GM21723 (cell line): ENCODE measurements around the gene U2SURP.
"Not testable (repeated sequence)": the region's sequence is repeated elsewhere in the genome, so short reads cannot be mapped to it uniquely, and the experiment has no call there.

Source experiments
- ATAC-seq: cut with Tn5 transposase; IDR thresholded peaks from one replicate; pipeline ENCODE4 v1.9.1; 2021; ENCODE audit warnings: mild to moderate bottlenecking, moderate library complexity; ENCODE audit not compliant: unreplicated experiment

Gene U2SURP

DNA sequence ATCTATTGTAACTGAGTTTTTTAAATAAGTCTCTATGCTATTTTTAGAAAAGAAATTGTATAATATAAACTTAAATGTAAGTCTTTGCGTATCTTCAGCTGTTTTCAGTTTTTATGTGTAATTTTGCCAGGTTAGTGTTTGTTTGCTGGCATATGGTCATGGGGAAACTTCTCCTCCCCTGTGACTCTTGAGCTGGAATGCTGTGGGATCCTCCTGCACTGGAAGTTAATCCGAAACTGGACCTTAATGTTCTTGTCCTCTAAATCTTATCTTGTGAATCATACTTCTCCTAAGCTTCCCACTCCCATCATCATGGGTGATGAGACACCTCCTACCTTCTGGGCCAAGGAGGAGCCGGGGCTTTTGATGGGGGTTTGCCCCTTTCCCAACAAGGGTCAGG lies 65.8 kb downstream of the U2SURP start:
- no peak for ATAC-seq

DNA sequence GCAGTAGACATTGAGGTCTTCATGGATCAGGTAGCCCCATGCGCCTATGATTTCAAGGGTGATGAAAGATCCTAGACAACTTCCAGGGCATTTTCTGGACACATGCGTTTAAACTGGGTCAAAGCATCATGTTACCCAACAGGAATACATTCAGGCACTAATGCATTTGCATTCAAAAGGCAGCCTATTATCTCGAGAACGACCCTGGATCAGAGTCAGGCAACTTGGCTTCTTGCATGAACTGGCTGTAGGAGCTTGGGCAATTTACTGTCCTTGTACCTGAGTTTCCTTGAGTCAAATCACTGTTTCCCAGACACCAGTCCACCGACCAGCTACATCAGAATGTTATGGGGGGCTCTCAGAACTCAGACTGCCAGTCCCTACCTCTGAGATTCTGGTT lies 66.7 kb downstream of the U2SURP start:
- no peak for ATAC-seq

DNA sequence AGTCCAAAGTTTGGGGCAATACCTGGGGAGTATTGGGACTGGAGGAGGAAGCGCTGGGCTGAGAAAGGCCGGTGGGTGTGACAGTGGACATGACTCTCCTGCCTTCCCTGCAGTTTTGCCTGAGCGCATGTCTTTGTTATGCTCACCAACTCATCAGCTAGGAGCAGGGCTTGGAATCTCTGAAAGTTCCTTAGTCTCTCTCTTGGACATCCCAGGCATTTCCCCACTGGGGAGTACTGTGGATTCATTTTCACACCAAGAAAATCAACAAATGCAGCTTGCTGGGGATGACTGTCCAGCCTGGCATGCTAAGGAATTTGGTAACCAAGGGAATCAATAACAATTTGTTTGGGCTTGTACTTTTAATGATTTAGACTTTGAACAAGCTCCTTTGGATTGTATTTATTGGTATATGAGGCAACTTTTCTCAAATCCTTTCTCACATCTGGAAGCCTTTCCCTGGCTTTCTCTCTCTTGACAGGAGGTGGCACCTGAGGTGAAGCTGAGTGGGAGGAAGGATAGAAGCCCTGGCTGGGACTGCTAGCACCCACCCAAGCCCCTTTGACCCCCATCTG lies 69.7 kb downstream of the U2SURP start:
- ATAC-seq: no peak

DNA sequence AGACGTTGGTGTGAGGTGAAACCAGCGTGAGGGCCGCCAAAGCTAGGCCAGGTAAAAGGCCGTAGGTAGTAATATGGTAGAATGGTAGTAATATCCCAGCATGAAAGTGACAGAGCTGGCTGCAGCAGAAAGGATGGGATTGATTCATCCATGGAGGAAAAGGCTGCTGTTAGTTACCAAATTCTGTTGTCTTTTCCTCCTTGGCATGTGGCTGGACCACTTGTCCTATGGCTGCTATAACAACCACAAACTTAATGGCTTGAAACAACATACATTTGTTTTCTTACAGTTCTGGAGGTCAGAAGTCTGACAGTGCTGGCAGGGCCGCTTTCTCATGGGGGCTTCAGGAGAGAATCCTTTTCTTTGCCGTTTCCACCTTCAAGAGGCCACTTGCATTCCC lies 70.4 kb downstream of the U2SURP start:
- no peak for ATAC-seq

DNA sequence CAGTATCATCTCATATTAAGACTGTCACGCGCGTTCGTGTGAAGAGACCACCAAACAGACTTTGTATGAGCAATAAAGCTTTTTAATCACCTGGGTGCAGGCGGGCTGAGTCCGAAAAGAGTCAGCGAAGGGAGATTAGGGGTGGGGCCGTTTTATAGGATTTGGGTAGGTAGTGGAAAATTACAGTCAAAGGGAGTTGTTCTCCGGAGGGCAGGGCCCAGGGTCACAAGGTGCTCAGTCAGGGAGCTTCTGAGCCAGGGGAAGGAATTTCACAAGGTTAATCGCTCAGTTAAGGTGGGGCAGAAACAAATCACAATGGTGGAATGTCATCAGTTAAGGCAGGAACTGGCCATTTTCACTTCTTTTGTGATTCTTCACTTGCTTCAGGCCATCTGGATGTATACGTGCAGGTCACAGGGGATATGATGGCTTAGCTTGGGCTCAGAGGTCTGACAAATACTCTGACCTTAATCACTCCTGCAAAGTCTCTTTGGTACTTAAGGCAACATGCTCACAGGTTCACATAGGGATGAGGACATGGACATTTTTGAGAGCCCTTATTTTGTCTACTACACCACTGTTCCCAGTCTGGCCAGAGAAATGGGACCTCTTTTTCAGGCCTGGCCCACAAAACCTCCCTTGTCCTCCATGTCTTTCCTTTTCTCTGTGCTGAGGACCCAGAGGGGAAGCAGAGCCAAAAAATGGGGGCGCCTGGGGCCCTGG lies 71.1 kb downstream of the U2SURP start:
- ATAC-seq: not testable (repeated sequence)

DNA sequence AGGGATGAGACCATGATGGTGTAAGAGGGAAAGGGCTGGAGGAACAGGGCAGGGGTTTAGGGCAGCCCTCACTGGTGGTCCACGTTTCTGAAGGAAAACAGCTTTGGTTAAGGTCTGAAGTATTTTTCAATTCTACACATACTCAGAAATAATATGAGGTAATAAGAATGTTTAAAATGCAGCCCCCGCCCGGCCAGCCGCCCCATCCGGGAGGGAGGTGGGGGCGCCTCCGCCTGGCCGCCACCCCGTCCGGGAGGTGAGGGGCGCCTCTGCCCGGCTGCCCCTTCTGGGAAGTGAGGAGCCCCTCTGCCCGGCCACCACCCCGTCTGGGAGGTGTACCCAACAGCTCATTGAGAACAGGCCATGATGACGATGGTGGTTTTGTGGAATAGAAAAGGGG lies 72.2 kb downstream of the U2SURP start:
- not testable (repeated sequence) for ATAC-seq

DNA sequence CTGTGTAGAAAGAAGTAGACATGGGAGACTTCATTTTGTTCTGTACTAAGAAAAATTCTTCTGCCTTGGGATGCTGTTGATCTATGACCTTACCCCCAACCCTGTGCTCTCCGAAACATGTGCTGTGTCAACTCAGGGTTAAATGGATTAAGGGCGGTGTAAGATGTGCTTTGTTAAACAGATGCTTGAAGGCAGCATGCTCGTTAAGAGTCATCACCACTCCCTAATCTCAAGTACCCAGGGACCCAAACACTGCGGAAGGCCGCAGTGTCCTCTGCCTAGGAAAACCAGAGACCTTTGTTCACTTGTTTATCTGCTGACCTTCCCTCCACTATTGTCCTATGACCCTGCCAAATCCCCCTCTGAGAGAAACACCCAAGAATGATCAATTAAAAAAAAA lies 72.6 kb downstream of the U2SURP start:
- ATAC-seq: not testable (repeated sequence)

DNA sequence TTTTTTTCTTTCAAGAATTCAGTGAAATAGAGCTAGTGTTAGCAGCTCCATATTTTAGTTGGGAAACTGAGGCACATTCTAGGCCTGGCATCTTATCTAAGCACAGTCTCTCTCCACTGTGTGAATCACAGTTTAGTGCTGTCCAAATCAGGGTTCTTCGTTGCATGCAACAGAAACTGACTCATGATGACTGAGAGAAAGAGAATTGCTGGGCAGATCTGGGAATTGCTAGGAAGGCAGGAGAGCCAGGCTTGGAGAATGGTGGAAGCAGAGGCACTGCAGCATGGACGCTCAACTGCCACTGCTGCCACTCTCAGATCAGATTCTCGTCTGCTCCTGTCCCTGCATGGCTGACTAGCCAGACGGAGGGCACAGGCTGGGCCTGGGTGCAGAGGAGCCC lies 77.5 kb downstream of the U2SURP start:
- no peak for ATAC-seq

DNA sequence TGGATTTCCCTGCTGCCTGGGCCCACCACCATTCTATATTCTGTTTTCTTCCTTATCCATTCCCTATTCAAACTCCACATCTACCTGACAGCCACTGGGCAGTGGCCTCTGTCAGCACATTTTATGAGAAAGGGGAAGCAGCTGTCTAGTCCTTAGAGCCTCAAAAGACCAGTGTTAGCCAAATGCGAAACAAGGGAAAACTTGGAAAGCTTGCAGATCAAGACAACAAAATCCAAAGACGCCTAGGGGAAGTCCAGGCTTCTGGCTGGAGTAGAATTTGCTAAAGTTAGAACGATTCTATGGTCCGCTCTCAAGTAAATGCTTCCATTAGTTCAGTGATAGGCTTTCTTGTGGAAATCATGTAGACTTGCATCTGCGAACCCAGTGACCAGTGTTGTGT lies 78.8 kb downstream of the U2SURP start:
- no peak for ATAC-seq

DNA sequence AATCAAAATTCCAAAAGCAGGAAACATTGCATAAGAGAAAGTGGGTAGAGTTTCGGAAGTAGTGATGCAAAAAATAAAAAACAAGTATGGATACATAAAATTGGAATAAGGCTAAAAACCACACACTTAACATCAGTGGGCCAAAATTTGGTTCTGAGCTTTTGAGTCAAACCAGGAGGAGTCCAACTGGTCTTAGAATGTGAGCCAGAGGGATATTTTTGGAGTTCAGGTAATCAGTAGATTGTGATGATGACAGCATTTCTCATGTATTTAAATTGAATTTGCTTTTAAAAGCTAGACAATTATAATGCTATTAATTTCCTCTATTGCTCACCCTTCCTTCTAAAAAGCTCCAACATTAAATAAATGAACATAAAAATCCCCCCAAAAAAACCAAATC lies 80.0 kb downstream of the U2SURP start:
- no peak for ATAC-seq

DNA sequence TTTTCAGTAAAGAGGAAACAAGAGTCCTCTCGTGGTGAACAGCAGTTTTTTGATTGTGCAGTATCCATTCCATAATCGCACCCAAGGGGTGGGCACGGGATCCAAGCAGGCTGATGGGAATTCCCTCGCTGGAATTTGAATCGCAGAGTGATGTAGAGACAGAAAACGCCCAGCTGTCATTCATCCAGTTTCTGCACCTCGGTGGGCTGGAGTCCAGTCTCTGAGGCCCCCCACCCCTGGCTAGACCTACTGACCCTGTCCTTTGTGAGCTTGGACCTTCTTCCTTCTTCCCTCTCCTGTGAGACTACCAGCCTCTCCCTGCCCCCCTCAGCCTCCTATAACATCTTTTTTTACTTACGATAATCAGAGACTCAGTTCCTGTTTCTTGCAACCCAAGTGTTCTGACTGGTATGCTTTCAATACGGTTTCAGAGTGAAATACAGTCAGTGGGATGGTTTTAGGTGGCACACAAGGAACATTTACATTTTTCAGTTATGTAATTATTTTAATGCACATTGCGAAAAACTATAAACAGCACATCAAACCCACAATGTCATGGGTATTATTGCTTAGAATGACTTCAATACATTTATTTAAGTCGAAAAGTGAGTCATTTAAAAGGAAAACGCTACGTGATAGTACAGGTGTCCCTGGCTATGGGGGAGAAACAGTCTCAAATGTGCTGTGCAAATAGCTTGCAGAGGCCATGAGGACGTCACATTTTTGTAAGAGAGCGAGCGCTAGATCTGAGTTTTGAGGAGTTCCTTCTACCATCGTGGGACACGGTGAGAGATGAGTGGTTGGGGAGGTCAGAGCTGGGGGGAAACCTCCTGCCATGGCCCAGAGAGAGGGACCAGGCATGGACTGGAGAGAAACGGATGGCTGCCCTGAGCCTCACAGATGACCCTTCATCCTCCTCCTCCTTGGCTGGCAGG lies 80.7 kb downstream of the U2SURP start:
- peak; percentile 90 for ATAC-seq

DNA sequence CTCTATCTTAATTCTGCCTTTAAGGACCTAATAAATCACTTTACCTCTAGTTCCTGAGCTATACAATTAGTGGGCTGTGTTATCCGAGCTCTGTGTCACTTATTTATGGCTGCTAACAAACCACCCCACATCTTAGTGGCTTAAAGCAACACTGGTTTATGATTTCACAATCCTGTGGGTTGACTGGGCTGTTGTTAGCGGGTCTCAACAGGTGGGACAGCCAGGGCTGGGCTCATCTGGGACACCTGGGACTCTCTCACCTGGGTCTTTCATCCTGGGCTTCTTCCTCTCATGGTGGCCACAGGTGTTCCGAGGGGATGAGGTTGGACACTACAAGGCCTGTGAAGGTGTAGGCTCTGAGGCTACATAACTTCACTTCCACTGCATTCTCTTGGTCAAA lies 82.4 kb downstream of the U2SURP start:
- ATAC-seq: no peak

DNA sequence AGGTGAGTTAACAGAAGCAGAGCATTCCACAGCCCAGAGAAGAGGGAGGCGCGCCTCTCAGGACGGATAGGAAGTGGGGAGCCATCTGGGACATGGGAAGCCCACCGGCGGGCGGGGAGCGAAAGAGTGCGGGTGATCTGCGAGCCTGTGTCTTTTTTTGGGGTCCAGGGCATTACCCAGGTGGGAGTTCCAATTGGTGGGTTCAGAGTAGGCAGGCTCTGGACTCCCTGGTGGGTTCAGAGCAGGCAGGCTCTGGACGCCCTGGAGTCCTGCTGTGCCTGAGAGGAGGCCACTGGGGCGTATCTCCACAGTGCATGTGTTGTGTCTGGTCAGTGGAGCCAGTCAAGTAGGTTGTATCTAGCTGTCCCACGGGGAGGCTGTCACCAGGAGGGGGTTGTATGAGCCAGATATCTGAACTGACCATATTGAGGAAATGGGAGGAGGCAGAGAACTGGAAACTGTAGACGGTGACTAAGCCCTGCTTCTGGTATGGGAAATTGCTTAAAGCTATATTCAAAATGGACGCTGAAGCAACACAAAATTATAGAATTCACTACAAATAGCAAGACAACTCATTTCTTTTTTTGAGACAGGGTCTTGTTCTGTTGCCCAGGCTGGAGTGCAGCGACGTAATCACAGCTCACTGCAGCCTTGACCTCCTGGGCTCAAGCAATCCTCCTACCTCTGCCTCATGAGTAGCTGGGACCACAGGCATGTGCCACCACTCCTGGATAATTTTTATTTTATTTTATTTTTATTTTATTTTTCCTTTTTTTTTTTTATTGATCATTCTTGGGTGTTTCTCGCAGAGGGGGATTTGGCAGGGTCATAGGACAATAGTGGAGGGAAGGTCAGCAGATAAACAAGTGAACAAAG lies 83.7 kb downstream of the U2SURP start:
- peak; percentile 33 for ATAC-seq

DNA sequence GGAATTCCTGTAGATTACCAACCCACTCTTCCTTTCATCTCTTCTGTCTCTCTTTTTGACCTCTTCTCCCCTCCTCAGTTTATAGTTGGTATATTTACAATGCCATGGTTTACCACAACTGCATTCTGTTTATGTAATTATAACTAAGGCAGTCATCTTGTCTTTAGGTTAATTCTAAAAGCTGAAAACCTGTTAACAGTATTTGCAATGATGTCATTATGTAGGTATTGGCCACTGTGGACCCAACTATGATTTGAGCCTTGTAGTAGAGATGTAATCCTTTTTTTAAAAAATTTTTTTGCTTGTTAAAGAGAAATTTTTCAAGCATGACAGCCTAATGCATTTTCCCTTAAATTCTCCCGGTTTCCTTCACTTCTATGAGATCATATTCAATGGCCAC lies 87.5 kb downstream of the U2SURP start:
- no peak for ATAC-seq

DNA sequence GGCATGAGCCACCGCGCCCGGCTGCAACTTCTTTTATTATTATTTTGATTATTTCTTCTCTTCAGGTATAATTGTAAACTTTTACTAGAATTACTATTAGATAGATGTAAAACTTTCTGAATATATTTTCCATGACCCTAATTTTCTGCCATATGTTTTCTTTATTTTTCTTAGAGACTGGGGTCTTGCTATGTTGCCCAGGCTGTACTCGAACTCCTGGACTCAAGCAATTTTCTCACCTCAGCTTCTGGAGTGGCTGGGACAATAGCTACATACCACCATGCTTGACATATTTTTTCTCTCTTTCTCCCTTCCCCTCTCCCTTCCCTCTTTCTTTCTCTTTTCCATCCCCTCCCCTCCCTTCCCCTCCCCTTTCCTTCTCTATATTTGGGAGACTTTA lies 88.6 kb downstream of the U2SURP start:
- no peak for ATAC-seq

DNA sequence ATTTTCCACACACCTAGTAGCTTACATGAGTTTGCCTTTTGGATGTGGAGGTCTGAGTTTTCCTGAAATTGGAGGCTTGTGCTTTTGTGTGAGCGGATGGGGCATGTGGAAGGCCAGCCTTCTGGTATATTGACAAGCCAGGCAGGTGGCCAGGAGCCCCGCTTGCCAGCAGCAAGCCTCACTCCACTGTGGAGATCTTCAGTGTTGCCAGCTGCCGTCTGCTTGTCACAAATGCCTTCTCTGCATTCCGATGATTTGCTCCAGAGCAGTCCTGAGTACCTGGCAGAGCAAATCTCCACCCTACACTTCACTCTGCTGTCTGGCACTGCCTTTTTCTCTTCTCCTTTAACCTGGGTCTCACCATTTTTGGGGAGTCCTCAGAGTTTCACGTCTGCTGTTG lies 89.1 kb downstream of the U2SURP start:
- ATAC-seq: no peak

DNA sequence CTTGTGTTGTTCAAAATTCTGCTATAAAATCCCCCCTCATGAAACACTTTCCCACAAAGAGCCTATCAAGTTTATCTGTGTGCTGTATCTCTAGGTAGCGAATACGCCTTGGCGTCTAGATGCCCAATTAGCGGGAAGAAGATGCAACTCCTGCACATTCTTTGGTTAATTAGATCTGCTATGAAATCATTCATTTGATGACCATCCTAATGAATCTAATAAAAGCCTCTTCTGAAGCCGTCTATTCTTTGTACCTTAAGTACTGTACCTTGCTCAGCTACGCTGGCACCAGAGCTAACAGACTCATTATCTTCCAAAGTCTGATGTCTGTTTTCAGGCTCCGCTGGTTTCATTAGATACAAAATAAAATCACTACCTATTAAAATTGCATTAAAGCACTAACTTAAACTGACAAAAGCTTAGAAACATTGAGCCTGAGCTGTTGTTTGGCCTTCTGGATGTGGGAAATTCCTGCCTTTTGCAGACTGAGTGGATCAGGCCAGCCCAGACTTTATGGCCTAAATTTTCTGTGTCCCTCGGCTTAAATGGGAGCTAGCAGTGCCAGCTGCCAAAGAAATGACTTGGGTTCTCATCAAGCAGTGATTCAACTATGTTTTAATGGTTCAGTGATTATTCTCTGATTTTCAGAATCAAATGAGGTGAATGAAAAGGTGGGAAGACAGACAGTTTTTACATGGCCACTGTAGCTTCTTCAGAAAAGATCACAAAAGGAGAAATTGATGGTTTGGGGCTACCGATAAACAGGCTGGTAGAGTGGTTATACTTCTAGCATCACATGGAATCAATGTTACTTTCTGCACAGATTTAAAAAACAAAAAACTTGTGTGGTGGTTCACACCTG lies 89.8 kb downstream of the U2SURP start:
- ATAC-seq: no peak

DNA sequence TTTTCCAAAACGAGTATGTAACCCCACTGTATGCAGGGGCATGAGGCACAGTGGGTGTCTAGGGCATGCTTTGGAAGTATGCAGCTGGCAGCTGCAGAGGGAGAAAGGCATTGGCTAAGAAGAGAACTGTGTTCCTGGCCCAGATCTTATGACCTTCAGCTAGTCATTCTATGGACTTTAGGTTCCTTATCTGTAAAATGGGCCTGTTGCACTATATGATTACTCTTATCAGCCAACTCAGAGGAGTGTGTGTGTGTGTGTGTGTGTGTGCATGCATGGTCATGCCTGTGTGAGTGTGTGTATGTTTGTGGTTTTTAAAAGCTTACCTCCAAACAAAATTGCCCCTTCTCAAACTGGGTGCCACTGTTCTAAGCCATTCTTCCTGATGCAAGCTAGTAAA lies 90.8 kb downstream of the U2SURP start:
- no peak for ATAC-seq

DNA sequence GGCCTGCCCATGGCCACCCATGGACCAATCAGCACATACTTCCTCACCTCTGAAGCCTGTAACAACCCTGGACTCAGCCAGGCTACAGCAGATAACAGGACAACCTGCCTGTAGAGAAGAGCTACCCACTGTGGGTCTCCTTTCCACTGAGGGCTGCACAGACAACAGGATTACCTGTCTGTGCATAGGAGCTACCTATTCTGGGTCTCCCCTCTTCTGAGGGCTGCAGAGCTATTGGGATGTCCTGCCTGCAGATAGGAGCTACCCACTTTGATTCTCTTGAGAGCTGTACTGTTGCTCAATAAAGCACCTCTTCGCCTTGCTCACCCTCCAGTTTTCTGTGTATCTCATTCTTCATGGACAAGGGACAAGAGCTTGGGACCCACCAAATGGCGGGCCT lies 94.4 kb downstream of the U2SURP start:
- ATAC-seq: no peak
